ENCODE data around the gene LTA4H.

DNA sequence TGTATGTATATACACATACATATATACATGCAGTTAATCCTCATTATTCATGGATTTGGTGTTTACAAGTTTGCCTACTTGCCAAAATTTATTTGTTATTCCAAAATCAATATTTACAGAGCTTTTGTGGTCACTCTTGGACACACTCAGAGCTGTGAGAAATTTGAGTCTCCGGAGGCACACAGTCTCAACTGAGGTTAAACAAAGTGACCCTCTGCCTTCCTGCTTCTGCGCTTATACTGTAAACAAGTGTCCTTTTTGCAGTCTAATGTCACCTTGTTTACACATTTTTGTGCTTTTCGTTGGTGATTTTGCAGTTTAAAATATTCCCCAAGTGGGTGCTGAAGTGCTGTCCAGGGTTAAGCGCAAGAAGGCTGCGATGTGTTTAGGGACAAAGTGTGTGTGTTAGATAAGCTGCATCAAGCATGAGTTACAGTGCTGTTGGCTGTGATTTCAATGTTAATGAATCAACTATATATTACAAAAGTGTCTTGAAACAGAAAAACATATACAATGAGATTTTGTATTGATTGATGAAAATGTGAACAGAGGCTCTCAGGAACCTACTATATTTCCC is 13.1 kb upstream of the LTA4H start:
- TF ChIP-seq, protein P1, sequence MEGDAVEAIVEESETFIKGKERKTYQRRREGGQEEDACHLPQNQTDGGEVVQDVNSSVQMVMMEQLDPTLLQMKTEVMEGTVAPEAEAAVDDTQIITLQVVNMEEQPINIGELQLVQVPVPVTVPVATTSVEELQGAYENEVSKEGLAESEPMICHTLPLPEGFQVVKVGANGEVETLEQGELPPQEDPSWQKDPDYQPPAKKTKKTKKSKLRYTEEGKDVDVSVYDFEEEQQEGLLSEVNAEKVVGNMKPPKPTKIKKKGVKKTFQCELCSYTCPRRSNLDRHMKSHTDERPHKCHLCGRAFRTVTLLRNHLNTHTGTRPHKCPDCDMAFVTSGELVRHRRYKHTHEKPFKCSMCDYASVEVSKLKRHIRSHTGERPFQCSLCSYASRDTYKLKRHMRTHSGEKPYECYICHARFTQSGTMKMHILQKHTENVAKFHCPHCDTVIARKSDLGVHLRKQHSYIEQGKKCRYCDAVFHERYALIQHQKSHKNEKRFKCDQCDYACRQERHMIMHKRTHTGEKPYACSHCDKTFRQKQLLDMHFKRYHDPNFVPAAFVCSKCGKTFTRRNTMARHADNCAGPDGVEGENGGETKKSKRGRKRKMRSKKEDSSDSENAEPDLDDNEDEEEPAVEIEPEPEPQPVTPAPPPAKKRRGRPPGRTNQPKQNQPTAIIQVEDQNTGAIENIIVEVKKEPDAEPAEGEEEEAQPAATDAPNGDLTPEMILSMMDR (IDR thresholded peaks at IDR 0.05), result no peak
- TF ChIP-seq POLR2A (IDR thresholded peaks at IDR 0.05), result no peak
